Activated naive CD8-positive, alpha-beta T cell treated with anti-CD3 and anti-CD28 coated beads, Interleukin-2, amount 50 U/mL, for 24 hours (primary cell): ENCODE measurements around the gene PAMR1.
A peak's percentile ranks its signal among the peaks of the same experiment; 100 is the strongest.

Experiments used
- ATAC-seq: fragments of 150-1000 bp; cut with Tn5 transposase; one replicate; pipeline ENCODE4 v1.10.0; 2021
- DNase-seq: peaks from one replicate; pipeline ENCODE4 v3.0.0; 2021
- H3K27ac Mint-ChIP-seq: one replicate; pipeline ENCODE4 v1.8.0; 2021; ENCODE audit warnings: mild to moderate bottlenecking, mixed read lengths
- H3K27me3 Mint-ChIP-seq: one replicate; pipeline ENCODE4 v1.8.0; 2021; ENCODE audit warnings: mixed read lengths
- H3K36me3 Mint-ChIP-seq: one replicate; pipeline ENCODE4 v1.8.0; 2021; ENCODE audit warnings: low read depth, mixed read lengths
- H3K4me1 Mint-ChIP-seq: one replicate; pipeline ENCODE4 v1.8.0; 2021; ENCODE audit warnings: mixed read lengths
- H3K4me3 Mint-ChIP-seq: one replicate; pipeline ENCODE4 v1.8.0; 2021; ENCODE audit warnings: mild to moderate bottlenecking, moderate library complexity, mixed read lengths
- H3K9me3 Mint-ChIP-seq: one replicate; pipeline ENCODE4 v1.8.0; 2021; ENCODE audit warnings: mixed read lengths

Gene PAMR1, protein sequence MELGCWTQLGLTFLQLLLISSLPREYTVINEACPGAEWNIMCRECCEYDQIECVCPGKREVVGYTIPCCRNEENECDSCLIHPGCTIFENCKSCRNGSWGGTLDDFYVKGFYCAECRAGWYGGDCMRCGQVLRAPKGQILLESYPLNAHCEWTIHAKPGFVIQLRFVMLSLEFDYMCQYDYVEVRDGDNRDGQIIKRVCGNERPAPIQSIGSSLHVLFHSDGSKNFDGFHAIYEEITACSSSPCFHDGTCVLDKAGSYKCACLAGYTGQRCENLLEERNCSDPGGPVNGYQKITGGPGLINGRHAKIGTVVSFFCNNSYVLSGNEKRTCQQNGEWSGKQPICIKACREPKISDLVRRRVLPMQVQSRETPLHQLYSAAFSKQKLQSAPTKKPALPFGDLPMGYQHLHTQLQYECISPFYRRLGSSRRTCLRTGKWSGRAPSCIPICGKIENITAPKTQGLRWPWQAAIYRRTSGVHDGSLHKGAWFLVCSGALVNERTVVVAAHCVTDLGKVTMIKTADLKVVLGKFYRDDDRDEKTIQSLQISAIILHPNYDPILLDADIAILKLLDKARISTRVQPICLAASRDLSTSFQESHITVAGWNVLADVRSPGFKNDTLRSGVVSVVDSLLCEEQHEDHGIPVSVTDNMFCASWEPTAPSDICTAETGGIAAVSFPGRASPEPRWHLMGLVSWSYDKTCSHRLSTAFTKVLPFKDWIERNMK

DNA sequence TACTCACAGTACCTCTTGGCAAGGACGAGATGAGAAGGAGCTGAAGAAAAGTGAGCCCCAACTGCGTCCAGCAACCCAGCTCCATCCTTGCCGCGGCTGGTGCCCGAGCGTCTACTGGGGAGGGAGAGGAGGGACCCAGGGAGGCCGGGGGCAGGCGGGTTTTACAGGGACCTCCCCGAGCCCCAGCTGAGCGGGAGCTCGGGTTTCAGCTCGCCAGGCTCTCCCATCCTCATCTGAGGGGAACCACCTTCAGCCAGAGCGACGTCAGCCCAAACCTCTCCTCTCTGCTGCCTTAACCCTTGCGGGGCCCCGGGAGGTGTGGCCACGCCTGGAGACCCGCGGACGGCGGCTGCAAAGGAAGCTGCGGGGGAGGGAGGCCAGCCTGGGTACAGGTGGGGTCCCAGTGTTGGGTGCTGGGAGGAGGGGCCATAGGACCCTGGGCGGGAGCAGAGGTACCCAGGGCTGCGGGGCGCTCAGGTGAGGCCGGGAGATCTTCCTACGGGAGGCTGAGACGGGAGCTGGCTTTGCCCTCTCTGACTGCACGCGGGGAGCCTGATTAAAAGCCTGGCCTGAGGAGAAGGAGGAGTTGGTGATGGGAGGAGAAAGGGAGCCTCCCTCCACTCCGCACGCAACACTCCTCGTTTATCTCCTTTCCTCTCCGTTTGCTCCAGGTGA, at the start of gene PAMR1:
Gene PAMR1 (minus strand): TSS at position 116 of the 675 bp plus-strand sequence. CDS start 31 bp downstream, at position 85.
- no peak within 1 kb of the TSS for H3K4me3 Mint-ChIP-seq
- H3K9me3 Mint-ChIP-seq, result no peaks in the 10 kb centered on the region

DNA sequence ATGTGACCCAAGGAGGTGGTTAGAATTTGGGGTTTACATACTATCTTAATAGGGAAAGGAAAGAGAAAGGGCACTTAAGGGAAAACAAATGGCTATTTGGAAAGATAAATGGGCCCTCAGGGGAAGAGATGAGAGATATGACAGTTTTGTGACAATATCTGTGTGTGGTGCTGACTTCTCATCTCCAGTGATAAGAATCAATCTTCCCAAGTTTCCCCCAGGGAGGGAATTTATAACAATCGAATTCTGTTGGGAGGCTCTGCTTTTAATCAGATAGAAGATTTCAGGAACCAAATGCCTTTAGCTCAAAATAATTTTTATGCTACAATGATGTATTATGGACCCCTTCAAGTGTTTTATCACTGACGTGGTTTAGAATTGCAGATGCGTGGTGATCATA, 46.3 kb upstream of the PAMR1 start:
- no peak overlapping the region for H3K4me3 Mint-ChIP-seq
- H3K27me3 Mint-ChIP-seq, result peaks cover 28% of the 10 kb centered on the region
- ATAC-seq (no peak), DNase-seq (no peak)
- H3K27ac Mint-ChIP-seq, result no peak overlapping the region
- H3K36me3 Mint-ChIP-seq, result no peaks in the 10 kb centered on the region
- H3K4me1 Mint-ChIP-seq, result no peaks in the 10 kb centered on the region
- H3K9me3 Mint-ChIP-seq, result peaks cover 5% of the 10 kb centered on the region

More for the DNA sequence above, at the start of gene PAMR1:
- Mint-ChIP-seq H3K27ac (no peak within 1 kb of the TSS), H3K27me3 (peaks cover 54% of the 10 kb centered on the region), H3K4me1 (no peaks in the 10 kb centered on the region), H3K36me3 (no peaks in the 10 kb centered on the region)
- DNase-seq, result peak; percentile 4
- peak; percentile 78 for ATAC-seq

DNA sequence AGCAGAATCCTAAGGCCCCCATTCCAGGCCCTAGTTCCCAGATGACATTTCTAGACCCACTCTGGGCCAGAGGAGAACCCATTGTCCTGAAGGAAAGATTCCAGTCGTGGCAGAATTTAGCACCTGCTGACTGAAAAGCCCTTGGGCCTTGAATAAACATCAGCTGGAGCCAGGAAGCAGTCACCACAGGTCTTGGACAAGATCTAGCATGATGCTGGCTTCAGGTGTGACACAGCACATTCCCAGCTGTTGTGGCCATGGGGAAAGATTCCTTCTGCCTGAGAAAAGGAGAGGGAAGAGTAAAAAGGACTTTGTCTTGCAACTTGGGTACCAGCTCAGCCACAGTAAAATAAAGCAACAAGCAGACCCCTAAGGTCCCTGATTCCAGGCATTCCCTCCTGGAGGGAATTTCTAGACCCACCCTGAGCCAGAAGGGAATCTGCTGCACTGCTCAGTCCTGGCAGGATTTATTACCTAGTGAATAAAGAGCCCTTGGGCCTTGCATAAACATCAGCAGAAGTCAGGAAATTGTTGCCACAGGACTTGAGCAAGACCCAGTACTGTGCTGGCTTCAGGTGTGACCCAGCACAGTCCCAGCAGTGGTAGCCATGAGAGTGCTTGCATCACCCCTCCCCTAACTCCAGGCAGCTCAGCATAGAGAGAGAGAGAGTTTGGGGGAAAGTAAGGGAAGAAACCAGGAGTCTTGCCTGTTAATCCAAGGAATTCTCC, 42.5 kb upstream of the PAMR1 start:
- H3K27ac Mint-ChIP-seq, result no peak overlapping the region
- DNase-seq, result no peak
- H3K4me3 Mint-ChIP-seq, result no peak overlapping the region

DNA sequence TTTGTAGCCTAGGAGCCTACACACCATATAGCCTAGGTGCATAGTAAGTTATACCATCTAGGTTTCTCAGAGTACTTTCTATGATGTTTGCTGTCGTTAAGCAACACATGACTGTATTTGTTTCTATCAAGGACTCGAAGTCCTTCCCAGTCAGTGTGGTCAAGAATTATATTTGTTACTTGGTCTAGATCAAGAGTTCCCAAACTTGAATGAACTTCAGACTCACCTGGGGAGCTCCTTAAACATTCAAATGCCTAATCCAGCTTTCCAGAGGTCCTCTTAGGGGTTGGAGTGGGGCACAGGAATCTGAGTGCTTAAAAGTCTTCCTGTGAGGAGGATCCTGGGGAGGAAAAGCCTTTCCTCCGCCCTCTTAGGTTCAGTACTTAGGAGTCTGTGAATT, 41.5 kb upstream of the PAMR1 start:
- no peak overlapping the region for H3K27ac Mint-ChIP-seq
- H3K4me1 Mint-ChIP-seq, result no peaks in the 10 kb centered on the region
- H3K27me3 Mint-ChIP-seq, result peaks cover 21% of the 10 kb centered on the region
- DNase-seq, result no peak
- no peak for ATAC-seq
- no peak overlapping the region for H3K4me3 Mint-ChIP-seq
- no peaks in the 10 kb centered on the region for H3K36me3 Mint-ChIP-seq
- peaks cover 5% of the 10 kb centered on the region for H3K9me3 Mint-ChIP-seq

More for the DNA sequence above, 42.5 kb upstream of the PAMR1 start:
- Mint-ChIP-seq H3K36me3 (no peaks in the 10 kb centered on the region), H3K9me3 (peaks cover 5% of the 10 kb centered on the region), H3K4me1 (no peaks in the 10 kb centered on the region), H3K27me3 (peaks cover 17% of the 10 kb centered on the region)
- ATAC-seq, result no peak

DNA sequence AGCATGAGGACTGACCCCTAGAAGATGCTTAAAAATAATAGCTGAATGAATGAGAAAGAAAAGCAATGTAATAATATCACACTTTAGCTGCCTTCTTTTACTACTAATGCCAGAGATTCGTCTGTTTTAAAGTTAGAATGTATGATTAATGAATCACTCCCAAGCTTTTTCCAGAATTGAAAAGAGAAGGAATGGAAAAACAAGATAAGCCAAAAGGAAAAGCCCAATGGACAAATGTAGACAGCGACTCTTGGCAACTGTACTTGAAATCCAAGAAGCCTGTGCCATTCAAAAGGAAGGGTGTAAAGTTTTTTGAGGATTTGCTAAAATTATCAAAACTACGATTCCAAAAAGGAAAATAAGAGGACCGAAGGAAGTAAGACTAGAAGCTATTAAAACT, 40.8 kb upstream of the PAMR1 start:
- H3K27me3 Mint-ChIP-seq, result peaks cover 19% of the 10 kb centered on the region
- H3K27ac Mint-ChIP-seq, result no peak overlapping the region
- ATAC-seq (no peak), DNase-seq (no peak)
- H3K4me1 Mint-ChIP-seq, result no peaks in the 10 kb centered on the region
- peaks cover 5% of the 10 kb centered on the region for H3K9me3 Mint-ChIP-seq
- H3K36me3 Mint-ChIP-seq, result no peaks in the 10 kb centered on the region
- no peak overlapping the region for H3K4me3 Mint-ChIP-seq

DNA sequence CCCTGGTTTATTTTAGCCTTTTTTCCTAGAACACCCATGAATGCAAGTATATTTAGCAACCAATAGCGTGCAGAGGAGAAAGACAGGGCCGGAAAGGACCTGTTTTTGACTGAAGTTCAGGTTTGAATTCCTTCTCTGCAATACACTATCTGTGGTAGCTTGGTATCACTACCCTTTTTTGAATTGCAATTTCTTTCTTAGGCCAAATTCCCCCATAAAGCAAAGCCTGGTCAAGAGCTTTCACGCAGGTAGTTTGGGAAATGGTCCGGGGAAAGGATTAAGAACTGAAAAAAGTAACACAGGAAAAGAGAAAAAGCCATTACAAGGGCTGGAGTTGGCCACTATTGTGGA, 38.8 kb upstream of the PAMR1 start:
- H3K36me3 Mint-ChIP-seq, result no peaks in the 10 kb centered on the region
- H3K27me3 Mint-ChIP-seq, result peaks cover 28% of the 10 kb centered on the region
- H3K4me3 Mint-ChIP-seq, result no peak overlapping the region
- ATAC-seq (no peak), DNase-seq (no peak)
- H3K4me1 Mint-ChIP-seq, result no peaks in the 10 kb centered on the region
- peaks cover 5% of the 10 kb centered on the region for H3K9me3 Mint-ChIP-seq
- H3K27ac Mint-ChIP-seq, result no peak overlapping the region

DNA sequence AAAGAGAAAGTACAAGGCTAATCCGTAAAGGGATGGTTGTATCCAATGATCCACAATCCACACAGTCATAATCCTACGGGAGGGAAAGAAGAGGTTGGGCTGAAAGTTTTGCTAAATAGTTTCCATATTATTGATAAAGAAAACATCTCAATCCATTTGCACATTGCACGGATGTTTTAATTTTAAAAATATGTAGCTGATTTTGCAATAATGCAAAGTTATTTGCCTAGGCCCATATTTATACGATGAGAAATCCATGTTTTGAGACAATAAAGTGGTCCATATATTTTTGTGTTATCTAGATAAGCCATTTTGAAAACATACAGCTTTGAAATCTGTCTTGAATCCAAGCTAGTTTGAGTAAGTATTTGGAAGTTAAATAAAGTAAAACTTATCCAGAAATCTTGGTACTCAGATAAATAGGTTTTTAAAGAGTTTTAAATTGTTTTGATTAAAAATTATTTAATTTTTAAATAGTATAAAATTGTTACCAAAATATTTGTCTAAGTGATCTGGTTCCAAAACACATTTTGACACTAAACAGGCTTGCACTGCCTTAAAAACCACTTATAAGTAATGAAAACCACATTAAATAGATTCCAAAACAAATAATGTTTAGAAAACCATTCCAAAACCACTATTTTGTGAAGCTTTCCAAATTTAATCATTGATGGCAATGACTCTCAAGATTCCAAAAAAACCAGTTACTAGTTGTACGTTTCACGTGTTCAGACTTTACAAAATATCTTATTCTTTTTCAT, 38.2 kb upstream of the PAMR1 start:
- Mint-ChIP-seq H3K9me3 (peaks cover 2% of the 10 kb centered on the region), H3K27ac (no peak overlapping the region), H3K36me3 (no peaks in the 10 kb centered on the region), H3K4me3 (no peak overlapping the region), H3K4me1 (no peaks in the 10 kb centered on the region), H3K27me3 (peaks cover 30% of the 10 kb centered on the region)
- DNase-seq, result no peak
- no peak for ATAC-seq

DNA sequence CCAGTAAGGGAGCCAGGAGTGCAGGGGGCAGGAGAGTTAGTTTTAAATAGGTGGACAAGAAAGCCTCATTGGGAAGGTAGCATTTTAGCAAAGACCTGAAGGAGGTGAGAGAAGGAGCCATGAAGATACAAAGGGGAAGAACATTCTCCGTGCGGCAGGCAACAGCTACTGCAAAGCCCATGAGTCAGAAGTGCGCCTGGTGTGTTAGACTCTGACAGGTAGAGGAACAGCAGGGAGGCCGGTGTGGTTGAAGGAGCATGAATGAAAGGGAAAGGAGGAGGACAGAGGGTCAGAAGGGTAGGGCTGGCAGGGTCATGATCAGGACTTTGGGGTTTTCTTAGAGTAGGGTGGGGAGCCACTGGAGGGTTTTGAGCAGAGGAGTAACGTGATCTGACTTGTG, 34.5 kb upstream of the PAMR1 start:
- Mint-ChIP-seq H3K4me1 (no peaks in the 10 kb centered on the region), H3K9me3 (no peaks in the 10 kb centered on the region), H3K36me3 (no peaks in the 10 kb centered on the region), H3K4me3 (no peak overlapping the region), H3K27ac (no peak overlapping the region), H3K27me3 (peaks cover 29% of the 10 kb centered on the region)
- ATAC-seq, result no peak
- DNase-seq, result no peak

DNA sequence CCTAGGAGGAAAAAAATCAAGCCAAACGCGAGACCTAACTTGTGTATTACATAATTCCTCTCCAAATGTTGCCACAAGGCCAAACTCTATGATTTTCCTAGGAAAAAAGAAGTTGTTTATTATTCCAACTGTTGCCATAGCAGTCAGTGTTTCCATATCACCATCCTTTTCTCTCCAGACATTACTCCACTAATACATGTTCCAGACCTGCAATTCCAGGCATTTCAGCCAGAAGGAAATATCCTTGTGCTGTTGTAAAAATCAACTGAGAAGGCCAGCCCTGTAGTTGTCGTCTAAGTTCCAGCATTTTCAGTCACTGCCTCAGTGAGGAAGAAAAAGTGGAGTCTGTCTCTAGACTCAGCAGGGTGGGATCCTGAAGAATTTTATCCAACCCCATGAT, 33.1 kb upstream of the PAMR1 start:
- no peaks in the 10 kb centered on the region for H3K4me1 Mint-ChIP-seq
- no peak for ATAC-seq
- DNase-seq, result no peak
- no peak overlapping the region for H3K4me3 Mint-ChIP-seq
- H3K27ac Mint-ChIP-seq, result no peak overlapping the region
- no peaks in the 10 kb centered on the region for H3K36me3 Mint-ChIP-seq
- peaks cover 33% of the 10 kb centered on the region for H3K27me3 Mint-ChIP-seq
- H3K9me3 Mint-ChIP-seq, result no peaks in the 10 kb centered on the region

DNA sequence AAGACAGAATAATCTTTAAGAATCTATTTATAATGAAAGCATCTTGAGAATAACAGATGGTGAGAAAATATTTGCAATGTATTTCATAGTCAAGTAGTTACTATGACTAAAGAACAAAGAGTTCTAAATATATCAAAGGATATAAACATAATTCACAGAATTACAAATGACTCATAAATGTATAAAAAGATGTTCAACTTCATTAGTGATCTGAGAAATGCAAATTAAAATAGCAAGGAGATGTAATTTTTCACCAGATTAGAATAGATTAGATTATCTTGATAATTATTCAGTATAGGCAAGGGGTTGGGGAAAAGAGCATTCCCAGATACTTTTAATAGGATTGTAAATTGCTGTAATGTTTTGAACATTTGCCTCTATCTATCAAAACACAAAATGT, 30.1 kb upstream of the PAMR1 start:
- H3K9me3 Mint-ChIP-seq, result no peaks in the 10 kb centered on the region
- peaks cover 23% of the 10 kb centered on the region for H3K27me3 Mint-ChIP-seq
- DNase-seq, result no peak
- no peak for ATAC-seq
- H3K36me3 Mint-ChIP-seq, result no peaks in the 10 kb centered on the region
- H3K4me3 Mint-ChIP-seq, result no peak overlapping the region
- H3K4me1 Mint-ChIP-seq, result no peaks in the 10 kb centered on the region
- no peak overlapping the region for H3K27ac Mint-ChIP-seq

DNA sequence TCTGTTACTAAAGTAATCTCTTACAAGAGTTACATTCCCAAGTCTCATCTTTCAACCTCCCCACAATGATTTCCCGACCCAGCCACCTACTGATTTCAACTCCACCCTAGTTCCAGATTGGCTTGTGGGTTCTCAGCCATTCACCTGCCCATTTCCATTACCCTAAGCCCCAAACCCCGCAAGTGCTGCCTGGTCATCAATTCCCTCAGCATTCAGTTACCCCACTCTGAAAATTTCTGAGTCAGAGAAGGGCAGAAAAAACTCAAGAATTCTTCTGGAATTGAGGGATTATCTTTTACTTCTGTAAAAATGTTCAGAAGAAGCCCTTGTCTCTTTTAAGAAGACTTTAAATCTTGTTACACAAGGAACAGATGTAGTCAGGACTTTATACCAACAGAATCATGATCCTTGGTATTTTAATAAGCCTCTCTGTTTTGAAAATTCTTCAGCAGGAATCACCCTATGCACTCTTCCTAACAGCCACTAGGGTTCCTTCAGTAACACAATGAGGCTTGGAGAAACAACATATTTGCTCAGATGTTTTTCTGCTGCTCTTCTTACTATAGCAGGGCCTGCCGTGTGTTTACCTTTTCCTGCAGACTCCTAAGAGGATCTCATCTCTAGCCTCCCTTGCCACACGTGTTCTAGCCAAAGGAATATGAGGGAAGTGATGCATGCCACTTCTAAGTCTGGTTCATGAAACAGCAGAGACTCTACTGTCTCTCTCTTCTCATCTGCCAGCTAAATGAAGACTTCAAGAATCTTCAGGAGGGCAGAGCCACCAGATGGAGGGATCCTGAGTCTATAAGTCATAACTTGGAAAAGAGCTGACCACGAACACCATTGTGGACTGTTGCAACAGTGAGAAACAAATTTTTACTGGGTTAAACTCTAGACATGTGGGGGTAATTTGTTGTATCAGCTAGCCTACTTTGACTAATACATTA, 29.3 kb upstream of the PAMR1 start:
- Mint-ChIP-seq H3K27me3 (peaks cover 19% of the 10 kb centered on the region), H3K27ac (no peak overlapping the region), H3K9me3 (no peaks in the 10 kb centered on the region), H3K4me1 (no peaks in the 10 kb centered on the region), H3K4me3 (no peak overlapping the region), H3K36me3 (no peaks in the 10 kb centered on the region)
- DNase-seq (no peak), ATAC-seq (no peak)

DNA sequence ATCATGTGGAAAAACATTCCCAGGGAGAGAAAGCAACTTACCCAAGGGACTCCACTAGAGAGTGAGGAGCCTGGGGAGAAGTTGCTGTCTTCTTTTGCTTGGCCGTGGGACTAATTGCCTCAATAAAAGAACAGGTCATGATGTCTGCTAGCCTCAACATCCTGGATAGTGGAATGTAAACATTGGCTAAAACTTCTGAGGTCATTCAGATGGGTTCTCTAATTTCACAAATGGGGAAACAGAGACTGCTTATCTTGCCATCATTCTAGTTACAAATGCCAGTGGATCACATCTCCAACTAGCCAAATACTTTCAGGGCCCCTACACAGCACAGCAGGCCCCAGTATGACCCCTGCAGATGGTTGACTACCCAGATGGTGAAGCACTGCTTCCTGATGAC, 28.4 kb upstream of the PAMR1 start:
- H3K4me1 Mint-ChIP-seq, result no peaks in the 10 kb centered on the region
- no peaks in the 10 kb centered on the region for H3K9me3 Mint-ChIP-seq
- ATAC-seq, result no peak
- no peak for DNase-seq
- H3K27me3 Mint-ChIP-seq, result peaks cover 14% of the 10 kb centered on the region
- H3K36me3 Mint-ChIP-seq, result no peaks in the 10 kb centered on the region
- no peak overlapping the region for H3K4me3 Mint-ChIP-seq
- no peak overlapping the region for H3K27ac Mint-ChIP-seq

DNA sequence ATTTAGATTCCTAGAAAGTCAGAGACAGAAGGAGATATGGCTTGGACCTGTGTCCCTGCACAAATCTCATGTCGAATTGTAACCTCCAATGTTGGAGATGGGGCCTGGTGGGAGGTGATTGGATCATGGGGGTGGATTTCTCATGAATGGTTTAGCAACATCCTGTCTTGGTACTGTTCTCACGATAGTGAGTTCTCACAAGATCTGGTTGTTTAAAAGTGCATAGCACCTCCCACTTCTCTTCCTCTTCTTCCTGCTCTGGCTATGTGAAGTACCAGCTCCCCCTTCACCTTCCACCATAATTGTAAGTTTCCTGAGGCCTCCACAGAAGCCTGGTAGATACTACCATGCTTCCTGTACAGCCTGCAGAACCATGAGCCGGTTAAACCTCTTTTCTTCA, 27.6 kb upstream of the PAMR1 start:
- no peak for ATAC-seq
- no peak overlapping the region for H3K4me3 Mint-ChIP-seq
- H3K9me3 Mint-ChIP-seq, result no peaks in the 10 kb centered on the region

More for the DNA sequence above, 27.6 kb upstream of the PAMR1 start:
- DNase-seq, result no peak
- no peak overlapping the region for H3K27ac Mint-ChIP-seq
- no peaks in the 10 kb centered on the region for H3K4me1 Mint-ChIP-seq
- H3K27me3 Mint-ChIP-seq, result peaks cover 14% of the 10 kb centered on the region
- H3K36me3 Mint-ChIP-seq, result no peaks in the 10 kb centered on the region
